Measurements from ENCODE around the gene RALY. TPM values are rescaled to one million over a fixed set of nuclear protein-coding genes. Genes with fewer than 3 reads are reported as not detected.

The RALY gene
- total and polyA plus RNA-seq, 9 donors: 51.7 to 131 (median 105) TPM

DNA sequence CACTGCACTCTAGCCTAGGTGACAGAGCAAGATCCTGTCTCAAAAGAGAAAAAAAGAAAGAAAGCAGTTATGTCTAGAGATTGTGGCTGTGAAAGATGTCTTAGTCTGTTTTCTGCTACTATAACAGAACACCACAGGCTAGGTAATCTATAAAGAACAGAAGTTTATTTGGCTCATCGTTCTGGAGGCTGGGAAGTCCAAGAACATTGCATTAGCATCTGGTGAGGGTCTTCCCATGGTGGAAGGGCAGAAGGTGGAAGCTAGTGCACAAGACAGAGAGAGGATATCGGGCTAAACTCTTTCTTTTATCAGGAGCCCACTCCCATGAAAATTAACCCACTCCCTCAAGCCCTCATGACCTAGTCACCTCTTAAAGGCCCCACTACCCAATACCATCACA is 16.2 kb upstream of the RALY start:
- no peak overlapping the region for H3K27ac ChIP-seq
- H3K27me3 ChIP-seq: no peaks in the 10 kb centered on the region
- no peaks in the 10 kb centered on the region for H3K9me3 ChIP-seq
- 60 to 81% (median 75%) methylated on average over 2 of the region's 2 CpGs for WGBS, 3 donors
- TF ChIP-seq CTCF (IDR thresholded peaks at IDR 0.05): no peak
- no peak for TF ChIP-seq EP300 (IDR thresholded peaks at IDR 0.05)
- no peak for TF ChIP-seq POLR2A (IDR thresholded peaks at IDR 0.05)
- H3K36me3 ChIP-seq: no peaks in the 10 kb centered on the region
- no peak for DNase-seq
- no peaks in the 10 kb centered on the region for H3K4me1 ChIP-seq (ENCODE audit: insufficient read depth)
- H3K4me3 ChIP-seq: no peak overlapping the region
- intact Hi-C loops (cut with DNase I): no loop called here

DNA sequence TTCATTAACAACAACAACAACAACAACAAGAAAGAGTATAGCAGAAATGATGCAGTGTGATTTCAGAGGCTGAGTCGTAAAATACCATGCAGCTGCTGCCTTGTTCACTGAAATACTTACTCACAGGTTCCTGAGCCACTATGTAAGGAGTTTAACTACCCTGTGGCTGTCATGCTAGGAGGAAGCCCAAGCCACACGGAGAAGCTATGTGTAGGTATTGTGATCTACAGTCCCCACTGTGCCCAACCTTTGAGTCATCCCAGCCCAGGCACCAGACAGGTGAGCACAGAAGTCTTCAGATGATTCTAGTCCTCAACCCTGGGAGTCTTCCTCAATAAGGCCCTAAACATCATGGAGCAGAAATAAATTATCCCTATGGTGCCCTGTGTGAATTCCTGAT is 14.6 kb upstream of the RALY start:
- TF ChIP-seq POLR2A (IDR thresholded peaks at IDR 0.05): no peak
- no peak for TF ChIP-seq EP300 (IDR thresholded peaks at IDR 0.05)
- TF ChIP-seq CTCF (IDR thresholded peaks at IDR 0.05): no peak
- Histone ChIP-seq H3K27me3 (no peaks in the 10 kb centered on the region), H3K4me1 (ENCODE audit: insufficient read depth) (no peaks in the 10 kb centered on the region), H3K36me3 (no peaks in the 10 kb centered on the region), H3K9me3 (no peaks in the 10 kb centered on the region), H3K27ac (no peak overlapping the region), H3K4me3 (no peak overlapping the region)
- DNase-seq: no peak
- WGBS, 3 donors: 71 to 82% (median 77%) methylated on average over 2 of the region's 2 CpGs
- intact Hi-C loops (cut with DNase I): no loop called here

DNA sequence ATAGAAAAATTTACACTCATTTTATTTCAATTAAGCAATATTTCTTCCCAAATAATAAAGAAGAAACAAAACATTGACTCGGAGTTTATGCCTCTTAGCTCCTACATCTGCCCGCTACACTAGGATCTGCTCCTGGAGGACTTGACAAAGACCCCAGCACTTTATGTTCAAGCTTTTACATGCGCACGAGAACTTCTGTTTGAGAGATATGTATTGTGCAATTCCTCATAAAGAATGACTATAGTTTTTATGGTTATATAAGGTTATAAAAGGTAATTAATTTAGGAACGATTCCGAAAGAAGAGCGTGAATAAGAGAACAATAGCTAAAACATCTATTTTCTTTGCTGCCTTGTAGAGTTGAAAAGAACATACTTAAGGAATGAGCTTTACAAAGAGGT is 12.4 kb upstream of the RALY start:
- Histone ChIP-seq H3K36me3 (no peaks in the 10 kb centered on the region), H3K4me1 (ENCODE audit: insufficient read depth) (no peaks in the 10 kb centered on the region), H3K4me3 (no peak overlapping the region), H3K9me3 (no peaks in the 10 kb centered on the region), H3K27ac (no peak overlapping the region), H3K27me3 (no peaks in the 10 kb centered on the region)
- TF ChIP-seq CTCF (IDR thresholded peaks at IDR 0.05): no peak
- TF ChIP-seq EP300 (IDR thresholded peaks at IDR 0.05): no peak
- no peak for TF ChIP-seq POLR2A (IDR thresholded peaks at IDR 0.05)
- no peak for DNase-seq
- 91 to 96% (median 95%) methylated on average over 7 of the region's 7 CpGs for WGBS, 3 donors
- intact Hi-C loops (cut with DNase I): no loop called here

- Histone ChIP-seq H3K27ac (no peak overlapping the region), H3K9me3 (no peaks in the 10 kb centered on the region), H3K27me3 (no peaks in the 10 kb centered on the region), H3K4me3 (no peak overlapping the region), H3K36me3 (no peaks in the 10 kb centered on the region), H3K4me1 (ENCODE audit: insufficient read depth) (no peaks in the 10 kb centered on the region)
- 67 to 86% (median 73%) methylated on average over 3 of the region's 3 CpGs for WGBS, 3 donors
- no peak for TF ChIP-seq EP300 (IDR thresholded peaks at IDR 0.05)
- TF ChIP-seq CTCF (IDR thresholded peaks at IDR 0.05): no peak
- no peak for TF ChIP-seq POLR2A (IDR thresholded peaks at IDR 0.05)
- intact Hi-C loops (cut with DNase I): no loop called here
- DNase-seq: no peak
Observed at GRCh38 chr20:33981964-33982363, 11.7 kb upstream of the RALY start.

- Histone ChIP-seq H3K36me3 (no peaks in the 10 kb centered on the region), H3K4me1 (ENCODE audit: insufficient read depth) (no peaks in the 10 kb centered on the region), H3K27ac (no peak overlapping the region), H3K27me3 (no peaks in the 10 kb centered on the region), H3K9me3 (no peaks in the 10 kb centered on the region), H3K4me3 (no peak overlapping the region)
- WGBS, 3 donors: 49 to 57% (median 51%) methylated on average over 5 of the region's 5 CpGs
- no peak for DNase-seq
- TF ChIP-seq EP300 (IDR thresholded peaks at IDR 0.05) (no peak), CTCF (IDR thresholded peaks at IDR 0.05) (no peak), POLR2A (IDR thresholded peaks at IDR 0.05) (no peak)
- intact Hi-C loops (cut with DNase I): no loop called here
Observed at GRCh38 chr20:33983371-33983770, 10.3 kb upstream of the RALY start.

Data from ovary (tissue), 9 donors.